ENCODE measurements around the gene C8G. TPM values are rescaled to one million over a fixed set of nuclear protein-coding genes. Genes with fewer than 3 reads are reported as not detected.

The C8G gene
- total and polyA plus RNA-seq, 2 of the 8 experiments (the other 6 are each of a cell fraction or from before 2014, with no cell fraction given), result 0.62 to 0.80 TPM

DNA sequence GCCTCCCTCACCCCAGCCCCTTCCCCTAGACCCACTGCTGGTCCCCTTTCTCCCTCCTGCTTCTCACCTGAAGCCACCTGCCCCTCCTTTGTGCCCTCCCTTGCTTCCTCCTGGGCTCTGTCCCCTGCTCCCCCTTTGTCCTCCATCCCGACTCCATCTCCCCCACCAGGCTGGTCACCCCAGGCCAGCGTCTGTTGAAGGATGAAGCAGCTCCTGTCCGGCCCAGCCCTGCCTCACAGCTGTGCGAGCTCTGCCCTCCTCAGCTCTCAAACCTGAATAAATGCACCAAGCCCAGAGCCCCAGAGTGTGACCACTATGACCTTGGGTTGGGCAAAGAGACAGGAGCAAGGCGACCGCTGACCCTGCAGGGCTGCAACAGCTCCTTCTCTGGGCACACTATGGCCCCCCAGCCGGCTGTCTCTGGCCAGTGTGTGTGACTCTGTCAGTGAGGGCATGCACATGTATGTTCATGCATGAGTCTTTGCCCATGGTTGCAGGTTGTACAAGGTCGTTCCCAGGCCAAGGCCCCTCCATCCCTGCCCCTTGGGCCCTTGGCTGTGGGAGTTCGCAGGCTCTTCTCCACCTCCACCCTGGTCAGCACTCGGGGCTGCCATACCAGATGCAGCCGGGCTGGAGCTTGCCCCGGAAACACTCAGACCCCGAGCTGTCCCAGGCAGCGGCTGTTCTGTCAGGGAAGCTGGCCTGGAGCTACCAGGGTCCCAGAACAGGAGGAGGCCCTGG, 10.3 kb downstream of the C8G start:
- H2AK5ac ChIP-seq (ENCODE audit: low read depth, low read length), result no peak overlapping the region
- no peaks in the 10 kb centered on the region for H3K79me2 ChIP-seq (ENCODE audit: control insufficient read depth in 1 of 2, insufficient read depth in 2 of 2, low read length in 2 of 2)
- 80% methylated on average over 14 of the region's 14 CpGs; no CpG with 5 or more reads in 1 of the 2 experiments for WGBS, 2 experiments (ENCODE audit: extremely low coverage in 1 of 2, insufficient coverage in 1 of 2, insufficient read length in 1 of 2, insufficient replicate concordance in 2 of 2, low coverage in 1 of 2, low lambda C conversion rate in 2 of 2, missing lambda C conversion rate in 1 of 2)
- H3K36me3 ChIP-seq (ENCODE audit: control insufficient read depth in 2 of 4, insufficient read depth in 4 of 4, low read length in 3 of 4), result no peaks in the 10 kb centered on the region
- H4K5ac ChIP-seq (ENCODE audit: insufficient read length, low read depth, low read length), result no peak overlapping the region
- no peaks in the 10 kb centered on the region for H3K9me3 ChIP-seq (ENCODE audit: insufficient read depth in 2 of 2, low read depth in 1 of 2, low read length in 1 of 2)
- no peaks in the 10 kb centered on the region for H3K79me1 ChIP-seq (ENCODE audit: low read depth, low read length)
- no peak overlapping the region for H2BK12ac ChIP-seq (ENCODE audit: low read depth, low read length)
- H3K4me1 ChIP-seq (replicated peaks in 1 of 4; ENCODE audit: control insufficient read depth in 3 of 4, insufficient read depth in 4 of 4, low read length in 3 of 4), result peaks cover 0 to 6% (median 5%) of the 10 kb centered on the region in 4 experiments; a peak in 5 of 7 replicates
- no peaks in the 10 kb centered on the region for H3K27me3 ChIP-seq (replicated peaks in 1 of 4; ENCODE audit: control insufficient read depth in 3 of 4, extremely low read depth in 1 of 4, insufficient read depth in 3 of 4, low read length in 3 of 4)
- H3K9ac ChIP-seq (replicated peaks in 1 of 4; ENCODE audit: extremely low read depth in 1 of 4, low read depth in 3 of 4, low read length in 3 of 4), result no peak overlapping the region
- CTCF ChIA-PET (ENCODE audit: partially characterized antibody), result interaction anchor here (0.9 to 5.2 kb wide), 5 partner anchors 9 to 112 kb away, joined by 3 to 21 read pairs (median 4); partner anchors contain the start of genes C8G and FBXW5
- no peak overlapping the region for H3K56ac ChIP-seq (replicated peaks; ENCODE audit: insufficient read length, low read depth, low read length)
- H2BK5ac ChIP-seq (ENCODE audit: low read depth, low read length), result no peak overlapping the region
- peaks cover 12% of the 10 kb centered on the region; the same call in 1 of the 2 replicates for H3K23me2 ChIP-seq (ENCODE audit: low read depth, low read length)
- no peak overlapping the region for H3K18ac ChIP-seq (ENCODE audit: extremely low read depth, low read length)
- no peak overlapping the region for H3K4me3 ChIP-seq (ENCODE audit: extremely low read depth in 1 of 4, insufficient read depth in 2 of 4, low read depth in 3 of 4, low read length in 4 of 4)
- no peak for TF ChIP-seq POLR2AphosphoS5 (IDR thresholded peaks at IDR 0.05; ENCODE audit: low read depth, low read length)
- TF ChIP-seq, protein P1, sequence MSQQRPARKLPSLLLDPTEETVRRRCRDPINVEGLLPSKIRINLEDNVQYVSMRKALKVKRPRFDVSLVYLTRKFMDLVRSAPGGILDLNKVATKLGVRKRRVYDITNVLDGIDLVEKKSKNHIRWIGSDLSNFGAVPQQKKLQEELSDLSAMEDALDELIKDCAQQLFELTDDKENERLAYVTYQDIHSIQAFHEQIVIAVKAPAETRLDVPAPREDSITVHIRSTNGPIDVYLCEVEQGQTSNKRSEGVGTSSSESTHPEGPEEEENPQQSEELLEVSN (IDR thresholded peaks at IDR 0.05), result no peak
- no peak overlapping the region for H3K4me2 ChIP-seq (ENCODE audit: insufficient read depth in 1 of 2, low read depth in 2 of 2, low read length in 2 of 2)
- H3K4ac ChIP-seq (replicated peaks; ENCODE audit: insufficient read length, low read depth, low read length), result no peak overlapping the region
- no peak overlapping the region for H2AFZ ChIP-seq (ENCODE audit: low read length)
- H3K14ac ChIP-seq (ENCODE audit: insufficient read length), result no peak overlapping the region
- no peak for FAIRE-seq
- no peak overlapping the region for H2BK15ac ChIP-seq (ENCODE audit: low read length)
- no peak overlapping the region for H2BK20ac ChIP-seq (ENCODE audit: low read length)
- no peak overlapping the region for H3K23ac ChIP-seq (ENCODE audit: insufficient read length)
- H4K8ac ChIP-seq (ENCODE audit: extremely low read depth, insufficient read depth, low read length), result no peak overlapping the region
- no peak overlapping the region for H3K27ac ChIP-seq (ENCODE audit: low read depth, low read length)
- H4K20me1 ChIP-seq (replicated peaks in 1 of 2; ENCODE audit: control insufficient read depth in 1 of 2, insufficient read depth in 2 of 2, low read length in 2 of 2), result peaks cover 0 to 6% of the 10 kb centered on the region in 2 experiments
- DNase-seq (ENCODE audit: low read depth in 1 of 2, low spot score in 2 of 2), result no peak
- H2BK120ac ChIP-seq (replicated peaks; ENCODE audit: low read depth, low read length), result no peak overlapping the region
- POLR2A ChIA-PET (ENCODE audit: partially characterized antibody), result interaction anchor here (0.6 kb wide), 1 partner anchor 79 kb away, joined by 3 read pairs; no protein-coding TSS in a partner anchor
- H4K91ac ChIP-seq (replicated peaks; ENCODE audit: insufficient read length, low read length), result no peak overlapping the region
